ENCODE data around the gene G0S2. TPM values are rescaled to one million over a fixed set of nuclear protein-coding genes. Genes with fewer than 3 reads are reported as not detected.

The G0S2 gene
- polyA plus RNA-seq, 1 of the 3 experiments (the other 2 are of a cell fraction): 43.2 TPM

GRCh38 chr1:209655411-209656231, 19.6 kb upstream of the G0S2 start:
- H3K4me1 ChIP-seq (ENCODE audit: control insufficient read depth in 1 of 2, insufficient read depth in 2 of 2, low read depth in 1 of 2, low read length in 1 of 2): peaks cover 20 to 37% of the 10 kb centered on the region in 2 experiments
- TF ChIP-seq ZBTB33 (IDR thresholded peaks at IDR 0.05; ENCODE audit: borderline replicate concordance, low read depth): no peak
- TF ChIP-seq FOXJ3 (CRISPR knock-in tag; IDR thresholded peaks at IDR 0.05): no peak
- no peak for TF ChIP-seq CTCF (IDR thresholded peaks at IDR 0.05)
- TF ChIP-seq SMC3 (IDR thresholded peaks at IDR 0.05; ENCODE audit: low read depth, low read length): no peak
- no peak for TF ChIP-seq GATA2 (CRISPR knock-in tag; IDR thresholded peaks at IDR 0.05)
- no peak for TF ChIP-seq POLR2AphosphoS5 (IDR thresholded peaks at IDR 0.05; ENCODE audit: low read depth, low read length)
- no peak for TF ChIP-seq EP300 (IDR thresholded peaks at IDR 0.05; ENCODE audit: borderline replicate concordance in 1 of 2, low read depth in 1 of 2, low read length in 1 of 2)
- H3K4me2 ChIP-seq: no peak overlapping the region
- peaks cover 11% of the 10 kb centered on the region for H3F3A ChIP-seq (replicated peaks; ENCODE audit: insufficient read depth)
- WGBS (ENCODE audit: low lambda C conversion rate): 74% methylated on average over 9 of the region's 9 CpGs
- no peaks in the 10 kb centered on the region for H4K20me1 ChIP-seq (ENCODE audit: insufficient read depth)
- H3K4me3 ChIP-seq (ENCODE audit: low read depth in 2 of 2, low read length in 1 of 2): no peak overlapping the region
- H3K27ac ChIP-seq (ENCODE audit: low read depth in 2 of 2, low read length in 1 of 2): no peak overlapping the region
- H2AFZ ChIP-seq (ENCODE audit: low read depth): no peak overlapping the region; the same call in 1 of the 2 replicates
- no peak for DNase-seq
- H3K79me2 ChIP-seq (ENCODE audit: insufficient read depth): no peaks in the 10 kb centered on the region
- H3K9ac ChIP-seq: no peak overlapping the region
- H3K9me2 ChIP-seq: no peaks in the 10 kb centered on the region
- ChIA-PET CTCF (interaction anchor here (1.5 kb wide), 1 partner anchor 27 kb away, joined by 5 read pairs; no protein-coding TSS in a partner anchor), POLR2A (no interaction called here)
- no peaks in the 10 kb centered on the region for H3K27me3 ChIP-seq (ENCODE audit: insufficient read depth)
- no peaks in the 10 kb centered on the region for H3K9me3 ChIP-seq
- no peaks in the 10 kb centered on the region for H3K36me3 ChIP-seq (replicated peaks in 1 of 2; ENCODE audit: control insufficient read depth in 1 of 2, insufficient read depth in 2 of 2, low read length in 1 of 2)

GRCh38 chr1:209657140-209657879, 17.9 kb upstream of the G0S2 start:
- Histone ChIP-seq H3K9me3 (no peaks in the 10 kb centered on the region), H3F3A (replicated peaks; ENCODE audit: insufficient read depth) (peaks cover 11% of the 10 kb centered on the region), H3K36me3 (replicated peaks in 1 of 2; ENCODE audit: control insufficient read depth in 1 of 2, insufficient read depth in 2 of 2, low read length in 1 of 2) (no peaks in the 10 kb centered on the region), H3K4me3 (ENCODE audit: low read depth in 2 of 2, low read length in 1 of 2) (no peak overlapping the region), H3K9me2 (no peaks in the 10 kb centered on the region), H2AFZ (ENCODE audit: low read depth) (no peak overlapping the region), H4K20me1 (ENCODE audit: insufficient read depth) (no peaks in the 10 kb centered on the region), H3K79me2 (ENCODE audit: insufficient read depth) (no peaks in the 10 kb centered on the region), H3K27me3 (ENCODE audit: insufficient read depth) (no peaks in the 10 kb centered on the region), H3K27ac (ENCODE audit: low read depth in 2 of 2, low read length in 1 of 2) (no peak overlapping the region), H3K9ac (no peak overlapping the region), H3K4me1 (ENCODE audit: control insufficient read depth in 1 of 2, insufficient read depth in 2 of 2, low read depth in 1 of 2, low read length in 1 of 2) (peaks cover 11 to 29% of the 10 kb centered on the region in 2 experiments), H3K4me2 (no peak overlapping the region)
- ChIA-PET CTCF (interaction anchor here (2.7 kb wide), 1 partner anchor 30 kb away, joined by 11 read pairs; no protein-coding TSS in a partner anchor), POLR2A (no interaction called here)
- DNase-seq: no peak
- 73% methylated on average over 9 of the region's 9 CpGs for WGBS (ENCODE audit: low lambda C conversion rate)
- TF ChIP-seq RCOR1 (IDR thresholded peaks at IDR 0.05; ENCODE audit: low read length): no peak
- TF ChIP-seq MEF2A (IDR thresholded peaks at IDR 0.05; ENCODE audit: borderline replicate concordance, low read depth): no peak
- TF ChIP-seq RFX5 (IDR thresholded peaks at IDR 0.05; ENCODE audit: low read length): no peak
- TF ChIP-seq MXI1 (IDR thresholded peaks at IDR 0.05; ENCODE audit: low read depth, low read length): no peak
- TF ChIP-seq NRF1 (IDR thresholded peaks at IDR 0.05; ENCODE audit: low read depth, low read length): no peak
- no peak for TF ChIP-seq TAF1 (IDR thresholded peaks at IDR 0.05; ENCODE audit: borderline replicate concordance, low read depth, low read length)
- TF ChIP-seq USF1 (IDR thresholded peaks at IDR 0.05; ENCODE audit: borderline replicate concordance, low read depth): no peak
- TF ChIP-seq MAX (IDR thresholded peaks at IDR 0.05; ENCODE audit: low read depth): no peak
- no peak for TF ChIP-seq FOSL2 (IDR thresholded peaks at IDR 0.05; ENCODE audit: borderline replicate concordance, low read depth)
- TF ChIP-seq TEAD4 (IDR thresholded peaks at IDR 0.05; ENCODE audit: borderline replicate concordance, insufficient read depth): no peak
- TF ChIP-seq YY1 (IDR thresholded peaks at IDR 0.05; ENCODE audit: low read depth): no peak
- TF ChIP-seq FOXM1 (IDR thresholded peaks at IDR 0.05; ENCODE audit: low read depth): no peak

Measured in SK-N-SH (cell line).